Right ventricle myocardium superior (tissue), 1 donor: ENCODE results near the gene ROCK2. TPM values are rescaled to one million over a fixed set of nuclear protein-coding genes. Genes with fewer than 3 reads are reported as not detected.
"Not testable (repeated sequence)": the region's sequence is repeated elsewhere in the genome, so short reads cannot be mapped to it uniquely, and the experiment has no call there.

Source experiments
- ATAC-seq: fragments of 200-7000 bp; cut with Tn5 transposase; one replicate; pipeline ENCODE4 v1.9.1; 2020; ENCODE audit warnings: mild to moderate bottlenecking; ENCODE audit not compliant: poor library complexity
- DNase-seq: peaks from one replicate; pipeline ENCODE4 v3.0.0-alpha.2; 2020
- intact Hi-C: fragments of 100-400 bp; cut with DNase I; formaldehyde crosslinking; loops from one replicate; pipeline ENCODE4 v1.11.2; 2022
- total RNA-seq: library from RNA; stranded (reverse); fragmentation: NEBNext Ultra II Directional; extraction: Animal tissue kit (Norgen Biotek cat#: 25700); gene quantifications from one replicate; pipeline ENCODE4 v1.2.1, GENCODE V29; 2021
- donor health status: DM: no; HTN: yes; CAD: no; lungs with severe emphysema.

ROCK2 gene
- total RNA-seq, 1 donor from 2014 or later = 31.5 TPM

- ATAC-seq (no peak), DNase-seq (no peak)
These were observed 166.4 kb downstream of the ROCK2 start for GRCh38 chr2:11177871-11178690.

DNA sequence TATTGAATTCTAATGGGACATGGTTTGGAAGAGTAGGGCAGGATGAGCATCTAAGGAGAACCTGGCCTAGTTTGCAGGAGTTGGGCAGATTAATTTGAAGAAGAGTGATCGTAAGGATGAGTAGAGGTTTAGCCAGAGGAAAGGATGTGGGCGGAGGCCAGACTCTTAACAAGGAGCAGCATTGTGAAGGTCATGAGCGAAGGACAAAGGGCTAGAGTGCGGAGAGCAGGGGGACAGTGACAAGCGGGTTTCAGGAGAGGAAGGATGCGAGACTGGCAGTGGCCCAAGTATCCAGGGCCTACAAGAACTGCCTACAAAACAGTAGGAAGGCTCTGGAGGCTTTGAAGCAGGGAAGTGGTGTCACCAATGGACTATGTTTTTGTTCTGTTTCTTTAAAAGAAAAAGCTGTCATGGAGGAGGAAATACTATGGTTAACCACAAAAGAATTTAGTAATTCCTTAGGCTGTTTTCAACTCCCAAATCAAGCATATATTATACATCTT is 169.1 kb downstream of the ROCK2 start:
- DNase-seq = peak; percentile 62
- peak; percentile 41 for ATAC-seq
- intact Hi-C loops = no loop called here

More at GRCh38 chr2:11177871-11178690, 166.4 kb downstream of the ROCK2 start:
- intact Hi-C loops = no loop called here

DNA sequence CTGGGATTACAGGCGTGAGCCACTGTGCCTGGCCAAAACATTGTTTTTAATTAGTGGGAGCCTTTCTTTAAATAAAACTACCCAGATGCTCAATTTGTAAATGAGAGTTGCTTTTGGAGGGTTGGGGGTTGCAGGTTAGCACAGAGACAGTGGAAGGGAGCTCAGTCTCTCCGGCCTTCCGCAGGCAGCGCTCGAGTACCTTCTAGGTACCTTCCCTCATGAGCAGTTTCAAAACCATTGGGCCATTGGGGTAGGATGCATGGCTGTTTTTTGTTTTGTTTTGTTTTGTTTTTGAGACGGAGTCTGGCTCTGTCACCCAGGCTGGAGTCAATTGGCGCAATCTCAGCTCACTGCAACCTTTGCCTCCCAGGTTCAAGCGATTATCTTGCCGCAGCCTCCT is 170.2 kb downstream of the ROCK2 start:
- ATAC-seq (no peak), DNase-seq (no peak)
- intact Hi-C loops = no loop called here

DNA sequence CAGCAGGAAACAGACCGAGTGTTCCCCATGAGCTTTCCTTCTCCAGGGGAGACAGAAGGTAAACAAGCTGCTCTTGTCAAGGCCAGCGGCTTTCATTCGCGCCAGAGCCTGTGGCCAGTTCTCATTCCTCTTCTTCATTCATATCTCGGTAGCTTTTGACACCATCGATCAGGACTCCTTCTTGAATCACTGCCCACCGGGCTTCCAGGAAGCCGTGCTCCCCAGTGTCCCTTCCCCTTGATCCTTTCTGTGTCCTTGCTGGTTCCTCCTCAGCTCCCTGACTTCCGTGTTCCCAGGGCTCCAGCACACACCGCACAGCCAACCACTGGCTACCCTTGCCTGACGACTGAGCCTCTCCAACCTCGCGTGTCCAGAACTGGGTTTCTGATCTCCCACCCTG is 175.1 kb downstream of the ROCK2 start:
- intact Hi-C loops = no loop called here
- DNase-seq (no peak), ATAC-seq (no peak)

DNA sequence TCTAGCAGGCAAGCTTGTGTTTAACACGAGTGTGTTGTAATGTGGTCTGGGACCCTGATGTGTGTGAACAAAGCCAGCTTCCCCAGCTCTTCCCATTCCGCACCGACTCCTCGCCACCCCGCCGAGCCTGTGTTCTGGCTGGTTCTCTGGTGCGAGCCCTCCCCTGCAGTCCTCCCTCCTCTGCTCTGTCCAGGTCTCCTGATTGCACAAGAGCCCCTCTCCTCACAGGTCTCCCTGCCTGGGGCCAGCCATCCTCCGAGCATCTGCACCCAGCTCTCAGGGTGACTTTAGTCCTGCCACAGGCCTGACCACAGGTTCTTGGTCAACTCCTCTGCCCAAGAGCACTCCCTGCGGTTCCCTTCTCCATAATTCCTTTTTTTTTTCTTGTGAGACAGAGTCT is 175.9 kb downstream of the ROCK2 start:
- no peak for ATAC-seq
- intact Hi-C loops = no loop called here
- no peak for DNase-seq

- ATAC-seq (no peak), DNase-seq (no peak)
- intact Hi-C loops = no loop called here
These were observed 178.0 kb downstream of the ROCK2 start for GRCh38 chr2:11166476-11166875.

DNA sequence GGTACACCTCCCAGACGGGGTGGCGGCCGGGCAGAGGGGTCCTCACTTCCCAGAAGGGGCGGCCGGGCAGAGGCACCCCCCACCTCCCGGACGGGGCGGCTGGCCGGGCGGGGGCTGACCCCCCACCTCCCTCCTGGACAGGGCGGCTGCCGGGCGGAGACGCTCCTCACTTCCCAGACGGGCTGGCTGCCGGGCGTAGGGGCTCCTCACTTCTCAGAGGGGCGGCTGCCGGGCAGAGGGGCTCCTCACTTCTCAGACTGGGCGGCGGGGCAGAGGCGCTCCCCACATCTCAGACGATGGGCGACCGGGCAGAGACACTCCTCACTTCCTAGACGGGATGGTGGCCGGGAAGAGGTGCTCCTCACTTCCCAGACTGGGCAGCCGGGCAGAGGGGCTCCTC is 179.4 kb downstream of the ROCK2 start:
- not testable (repeated sequence) for ATAC-seq, DNase-seq

DNA sequence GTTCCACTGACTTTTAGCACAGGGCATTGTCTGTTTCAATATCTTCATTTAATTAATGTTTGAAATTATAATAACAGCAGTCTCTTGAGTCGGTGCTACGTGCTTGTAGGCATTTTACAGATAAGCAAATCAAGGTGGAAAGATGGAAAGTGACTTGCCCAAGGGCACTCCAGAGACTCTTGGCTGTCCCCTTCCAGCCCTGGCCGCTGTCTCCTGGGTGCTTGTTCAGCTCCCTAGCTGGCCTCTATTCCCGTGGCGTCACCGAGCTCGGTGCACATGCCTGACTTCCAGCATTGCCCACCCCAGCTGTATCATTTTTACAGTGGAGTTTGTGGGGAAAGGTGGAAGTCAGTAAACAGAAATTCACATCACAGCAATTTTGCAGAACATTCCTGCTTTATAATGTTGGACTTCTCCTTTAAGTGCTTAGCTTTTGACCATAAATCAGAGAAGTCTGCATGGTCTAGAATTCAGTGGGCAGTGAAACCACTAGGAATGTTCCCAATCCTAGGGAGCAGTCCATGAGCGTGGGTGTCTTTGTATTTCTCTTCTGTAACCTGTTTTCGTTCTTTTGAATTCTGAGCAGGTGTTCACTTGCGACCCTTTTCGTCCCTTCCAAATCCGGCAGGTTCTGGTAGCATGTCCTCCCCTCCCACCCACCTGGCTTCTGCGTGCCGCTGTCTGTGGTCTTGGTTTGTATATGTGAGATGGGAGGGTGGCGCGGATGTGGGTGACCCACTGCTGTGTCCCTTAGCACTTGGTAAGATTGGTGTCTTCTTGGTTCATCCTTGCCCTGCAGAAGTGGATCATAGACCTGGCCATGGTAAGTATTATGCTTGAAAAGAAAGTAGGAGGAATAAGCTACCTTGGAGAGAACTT is 180.8 kb downstream of the ROCK2 start:
- DNase-seq = no peak
- intact Hi-C loops = no loop called here
- no peak for ATAC-seq

More for the DNA sequence above, 179.4 kb downstream of the ROCK2 start:
- intact Hi-C loops = not testable (repeated sequence)

GRCh38 chr2:11161747-11162146 is 182.7 kb downstream of the ROCK2 start:
- intact Hi-C loops = no loop called here
- DNase-seq = no peak
- ATAC-seq = no peak

DNA sequence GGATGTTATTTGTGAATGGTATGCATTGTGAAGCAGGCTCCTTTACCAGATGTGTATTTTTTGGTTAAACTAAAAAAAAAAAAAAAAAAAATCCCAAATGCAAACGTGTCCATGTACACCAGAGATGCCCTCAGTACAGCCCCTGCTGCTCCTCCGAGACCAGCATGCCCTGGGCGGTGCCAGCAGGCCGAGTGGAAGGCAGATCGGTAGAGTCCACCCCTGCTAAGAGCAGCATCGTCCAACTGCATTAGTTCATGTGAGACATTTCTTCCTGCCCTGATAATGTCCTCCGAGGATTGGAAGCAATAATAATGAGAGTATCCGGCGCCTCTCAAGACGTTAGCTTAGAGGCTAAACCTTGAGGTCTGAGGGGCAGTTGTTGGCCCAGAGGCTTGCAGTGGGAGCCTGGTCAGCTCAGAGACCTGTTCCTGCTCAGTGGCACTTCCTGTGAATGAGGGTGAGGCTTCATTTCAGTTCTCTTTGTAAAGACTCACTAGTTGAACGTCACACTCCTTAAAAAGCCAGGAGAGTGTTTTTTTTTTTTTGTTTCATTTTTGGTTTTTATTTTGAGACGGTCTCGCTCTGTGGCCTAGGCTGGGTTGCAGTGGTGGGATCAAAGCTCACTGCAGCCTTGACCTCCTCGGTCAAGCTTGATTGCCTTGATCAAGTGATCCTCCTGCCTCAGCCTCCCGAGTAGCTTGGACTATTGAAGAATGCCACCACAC is 183.5 kb downstream of the ROCK2 start:
- DNase-seq (no peak), ATAC-seq (peak; percentile 27)
- intact Hi-C loops = no loop called here

- ATAC-seq = no peak
- intact Hi-C loops = no loop called here
These were observed 184.2 kb downstream of the ROCK2 start for GRCh38 chr2:11160256-11160655.

GRCh38 chr2:11159574-11160170 is 184.8 kb downstream of the ROCK2 start:
- intact Hi-C loops = no loop called here
- DNase-seq (no peak), ATAC-seq (no peak)

More at GRCh38 chr2:11160256-11160655, 184.2 kb downstream of the ROCK2 start:
- no peak for DNase-seq

GRCh38 chr2:11158916-11159573 is 185.4 kb downstream of the ROCK2 start:
- intact Hi-C loops = no loop called here
- ATAC-seq (no peak), DNase-seq (no peak)

DNA sequence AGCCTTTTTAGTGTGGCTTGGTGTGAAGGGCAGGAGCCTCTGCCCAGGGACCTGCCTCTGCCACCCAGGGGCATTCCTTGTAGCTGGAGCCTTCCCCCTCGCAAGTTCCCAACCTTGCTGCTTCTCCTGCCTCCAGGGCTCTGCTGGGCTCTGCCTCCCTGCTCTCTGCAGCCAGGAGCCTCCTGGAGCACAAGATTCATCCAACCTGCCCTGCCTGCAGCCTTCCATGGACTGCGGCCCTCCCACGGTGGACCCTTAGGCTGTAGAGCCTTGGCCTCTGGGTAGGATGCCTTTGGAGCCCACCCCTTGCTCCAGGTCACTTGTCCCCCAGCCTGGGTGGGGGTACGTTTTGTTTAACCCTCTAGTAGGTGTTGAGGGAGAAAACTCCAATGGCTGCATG is 186.7 kb downstream of the ROCK2 start:
- intact Hi-C loops = no loop called here
- DNase-seq = no peak
- no peak for ATAC-seq

- ATAC-seq (no peak), DNase-seq (no peak)
- intact Hi-C loops = no loop called here
These were observed 187.1 kb downstream of the ROCK2 start for GRCh38 chr2:11157296-11157695.

- ATAC-seq (no peak), DNase-seq (no peak)
- intact Hi-C loops = no loop called here
These were observed 187.9 kb downstream of the ROCK2 start for GRCh38 chr2:11156396-11157075.

GRCh38 chr2:11155381-11156035 is 188.9 kb downstream of the ROCK2 start, which contains the start of gene SLC66A3:
Gene SLC66A3, plus strand, starts transcription at chr2:11155467. Its CDS starts 80 bp downstream, at chr2:11155547.
- intact Hi-C loops = no loop called here
- ATAC-seq = peak; percentile 92
- DNase-seq = peak; percentile 92
